ENCODE measurements around the gene TRAPPC10.

The TRAPPC10 gene

GRCh38 chr21:44011579-44012473 is at the start of gene TRAPPC10:
Gene TRAPPC10, plus strand, starts transcription at chr21:44012309. Its CDS starts 185 bp downstream, at chr21:44012494.
- DNase-seq = peak; percentile 68

GRCh38 chr21:43965911-43966585 is 46.1 kb upstream of the TRAPPC10 start:
- DNase-seq = no peak

GRCh38 chr21:43966946-43967512 is 45.1 kb upstream of the TRAPPC10 start:
- no peak for DNase-seq

GRCh38 chr21:43967981-43968380 is 44.1 kb upstream of the TRAPPC10 start:
- no peak for DNase-seq

GRCh38 chr21:43968410-43969114 is 43.5 kb upstream of the TRAPPC10 start:
- DNase-seq = no peak

- DNase-seq = no peak
These were observed 43.0 kb upstream of the TRAPPC10 start for GRCh38 chr21:43969115-43969444.

- DNase-seq = no peak
These were observed 41.6 kb upstream of the TRAPPC10 start for GRCh38 chr21:43970551-43970950.

- DNase-seq = peak; percentile 51
These were observed 40.7 kb upstream of the TRAPPC10 start for GRCh38 chr21:43971201-43971991.

- DNase-seq = no peak
These were observed 40.2 kb upstream of the TRAPPC10 start for GRCh38 chr21:43971992-43972255.

GRCh38 chr21:43972850-43973633 is 39.1 kb upstream of the TRAPPC10 start:
- no peak for DNase-seq

- DNase-seq = no peak
These were observed 38.5 kb upstream of the TRAPPC10 start for GRCh38 chr21:43973634-43973955.

- no peak for DNase-seq
These were observed 37.2 kb upstream of the TRAPPC10 start for GRCh38 chr21:43974791-43975468.

GRCh38 chr21:43975469-43976098 is 36.5 kb upstream of the TRAPPC10 start:
- peak; percentile 56 for DNase-seq

- no peak for DNase-seq
These were observed 35.4 kb upstream of the TRAPPC10 start for GRCh38 chr21:43976661-43977060.

- DNase-seq = no peak
These were observed 34.0 kb upstream of the TRAPPC10 start for GRCh38 chr21:43978060-43978459.

- DNase-seq = no peak
These were observed 32.5 kb upstream of the TRAPPC10 start for GRCh38 chr21:43979654-43980053.

GRCh38 chr21:43981151-43981870 is 30.8 kb upstream of the TRAPPC10 start:
- DNase-seq = no peak

- no peak for DNase-seq
These were observed 30.3 kb upstream of the TRAPPC10 start for GRCh38 chr21:43981871-43982210.

GRCh38 chr21:43982489-43983078 is 29.5 kb upstream of the TRAPPC10 start:
- DNase-seq = no peak

GRCh38 chr21:43983390-43983789 is 28.7 kb upstream of the TRAPPC10 start:
- no peak for DNase-seq
